HepG2 (cell line): ENCODE measurements around the gene MYLK. TPM values are rescaled to one million over a fixed set of nuclear protein-coding genes. Genes with fewer than 3 reads are reported as not detected.

Source experiments
- ATAC-seq: fragments of 200-7000 bp; cut with Tn5 transposase; 3 replicates; pipeline ENCODE4 v1.9.1; 2020; ENCODE audit warnings: mild to moderate bottlenecking, moderate library complexity
- BruUV-seq: library from RNA; stranded (reverse); fragments of 400-500 nt; replicated peaks from 2 replicates; lab custom pipeline; 2021; lab: Mats Ljungman, UMichigan
- CTCF ChIA-PET: fragments of 300-600 bp; formaldehyde crosslinking; extraction: SDS; loops from one replicate; lab custom pipeline; 2021; ENCODE audit warnings: low total read pairs, inconsistent platforms, low intra/inter-chr PET ratio; lab: Yijun Ruan, JAX
- POLR2A ChIA-PET: fragments of 350-600 bp; sonication (Branson Sonifier 250); formaldehyde crosslinking; loops from one replicate; lab custom pipeline; 2020; ENCODE audit warnings: antibody characterized with exemption, inconsistent platforms; lab: Yijun Ruan, JAX
- DNase-seq: peaks from one replicate; pipeline ENCODE4 v3.0.0-alpha.2; 2015; ENCODE audit warnings: low spot score
- FAIRE-seq: peaks from 3 replicates; lab custom pipeline; 2011; peaks lifted over from hg19 to GRCh38; lab: Jason Lieb, UNC
- H2AFZ ChIP-seq: one replicate; pipeline ENCODE4 v1.6.1; 2011; ENCODE audit warnings: low read length, inconsistent platforms
- H3K27ac ChIP-seq: fragments of 300-600 bp; 3 replicates; pipeline ENCODE4 v1.8.0; 2011; ENCODE audit warnings: mixed run types, mild to moderate bottlenecking, mixed read lengths, low read length, inconsistent platforms; ENCODE audit not compliant: insufficient read depth; ENCODE audit errors: extremely low read length
- H3K27me3 ChIP-seq, 2 experiments: fragments of 200-600 bp in 1 of 2; 2 replicates in 1 of 2; 3 replicates in 1 of 2; pipeline versions ENCODE4 v1.6.0 to v1.8.0; 2011; ENCODE audit warnings: low read length in 2 of 2, mild to moderate bottlenecking in 2 of 2, moderate library complexity in 2 of 2, inconsistent platforms in 1 of 2; ENCODE audit not compliant: insufficient read depth in 2 of 2, control insufficient read depth in 1 of 2
- H3K36me3 ChIP-seq, 2 experiments: fragments of 200-600 bp in 1 of 2; replicated peaks in 1 of 2; 2 replicates in 1 of 2; 3 replicates in 1 of 2; pipeline versions ENCODE4 v1.5.1 to v1.8.0; 2011; ENCODE audit warnings: low read length in 2 of 2, inconsistent platforms in 1 of 2; ENCODE audit not compliant: insufficient read depth in 2 of 2, control insufficient read depth in 1 of 2
- H3K4me1 ChIP-seq: 2 replicates; pipeline ENCODE4 v1.5.1; 2012; ENCODE audit warnings: low read length, inconsistent platforms; ENCODE audit not compliant: insufficient read depth
- H3K4me2 ChIP-seq: 2 replicates; pipeline ENCODE4 v1.6.0; 2011; ENCODE audit warnings: low read depth, low read length, inconsistent platforms
- H3K4me3 ChIP-seq, 3 experiments: fragments of 200-600 bp in 1 of 3; sonication (generic), shearing (Covaris generic) in 1 of 3; replicated peaks in 1 of 3; 2 replicates each; pipeline ENCODE4 v1.5.1; 2011 to 2016; ENCODE audit warnings: low read length in 3 of 3, inconsistent platforms in 2 of 3, low read depth in 2 of 3, mild to moderate bottlenecking in 2 of 3, control low read depth in 1 of 3, mixed read lengths in 1 of 3; ENCODE audit not compliant: insufficient read depth in 1 of 3
- H3K79me2 ChIP-seq: one replicate; pipeline ENCODE4 v1.6.1; 2011; ENCODE audit warnings: low read length, inconsistent platforms; ENCODE audit not compliant: insufficient read depth
- H3K9ac ChIP-seq: 2 replicates; pipeline ENCODE4 v1.6.0; 2011; ENCODE audit warnings: mild to moderate bottlenecking, low read depth, low read length, inconsistent platforms; ENCODE audit not compliant: insufficient read depth
- H3K9me3 ChIP-seq: 2 replicates; pipeline ENCODE4 v1.5.1; 2012; ENCODE audit warnings: mild to moderate bottlenecking, low read length
- H4K20me1 ChIP-seq: 2 replicates; pipeline ENCODE4 v1.6.0; 2011; ENCODE audit warnings: inconsistent platforms, mild to moderate bottlenecking, low read length, moderate library complexity; ENCODE audit not compliant: insufficient read depth
- AKAP8 ChIP-seq: sonication (generic); formaldehyde crosslinking; IDR thresholded peaks from 2 replicates; pipeline ENCODE4 v1.5.1; 2020; ENCODE audit warnings: mild to moderate bottlenecking, missing genetic modification reagents
- ATF3 ChIP-seq: sonication (generic); formaldehyde crosslinking; IDR thresholded peaks from 2 replicates; pipeline ENCODE4 v1.4.0; 2020; ENCODE audit warnings: missing genetic modification reagents
- CBX2 ChIP-seq, 2 experiments: fragments of 200-600 bp in 1 of 2; sonication (generic); formaldehyde crosslinking in 1 of 2; IDR thresholded peaks; 2 replicates each; pipeline versions ENCODE4 v1.7.0 to v1.8.1; 2018 to 2022; ENCODE audit warnings: low read depth in 2 of 2, low read length in 1 of 2, mild to moderate bottlenecking in 1 of 2, missing genetic modification reagents in 1 of 2
- ETV6 ChIP-seq: sonication (generic); formaldehyde crosslinking; conservative IDR thresholded peaks from 2 replicates; pipeline ENCODE4 v1.4.0; 2020; ENCODE audit warnings: missing genetic modification reagents
- HES4 ChIP-seq: sonication (generic); formaldehyde crosslinking; IDR thresholded peaks from 2 replicates; pipeline ENCODE4 v1.9.0; 2021; ENCODE audit warnings: mild to moderate bottlenecking, missing genetic modification reagents, borderline replicate concordance
- IKZF4 ChIP-seq: sonication (generic); formaldehyde crosslinking; IDR thresholded peaks from 2 replicates; pipeline ENCODE4 v1.5.1; 2020; ENCODE audit warnings: borderline replicate concordance, mild to moderate bottlenecking, low read depth, missing genetic modification reagents; ENCODE audit errors: not compliant biosample characterization
- KLF13 ChIP-seq: sonication (generic); formaldehyde crosslinking; IDR thresholded peaks from 2 replicates; pipeline ENCODE4 v1.4.0; 2020; ENCODE audit warnings: mild to moderate bottlenecking, missing genetic modification reagents
- SP5 ChIP-seq: IDR thresholded peaks from 2 replicates; pipeline ENCODE4 v1.6.1; 2016; ENCODE audit warnings: low read depth, borderline replicate concordance
- ZEB1 ChIP-seq: IDR thresholded peaks from 2 replicates; pipeline ENCODE4 v1.6.1; 2012; ENCODE audit warnings: mild to moderate bottlenecking, low read depth, inconsistent platforms; ENCODE audit not compliant: insufficient replicate concordance
- ZFP36L1 ChIP-seq: sonication (generic); formaldehyde crosslinking; IDR thresholded peaks from 2 replicates; pipeline ENCODE4 v1.8.0; 2022; ENCODE audit warnings: mild to moderate bottlenecking, missing genetic modification reagents, moderate library complexity
- ZFP82 ChIP-seq: sonication (generic); formaldehyde crosslinking; IDR thresholded peaks from 2 replicates; pipeline ENCODE4 v1.5.1; 2020; ENCODE audit warnings: mild to moderate bottlenecking, missing genetic modification reagents, borderline replicate concordance
- WGBS: methylation state at CpG from one replicate; pipeline ENCODE4 v1.1.6; 2017; ENCODE audit warnings: low lambda C conversion rate; 5-methylcytosine and 5-hydroxymethylcytosine counted together
- in situ Hi-C: cut with HindIII; loops from 2 replicates; pipeline ENCODE4 v1.10.0; 2017; ENCODE audit warnings: low pct_unique_long_range_greater_than_20kb; ENCODE audit not compliant: extremely low pct_ligation_motif_present
- intact Hi-C: fragments of 100-400 bp; cut with micrococcal nuclease; formaldehyde crosslinking; loops from one replicate; pipeline ENCODE4 v1.10.0; 2022; ENCODE audit not compliant: unreplicated experiment
- polyA plus RNA-seq, 8 experiments: library from polyadenylated mRNA; depleted of rRNA in 3 of 8; stranded (reverse) in 7 of 8; unstranded in 1 of 8; fragments of >200 nt; fragmentation: Illumina TruSeq in 4 of 8; extraction: Trizol in 4 of 8; gene quantifications; 2 replicates each; pipeline versions ENCODE4 v1.2.1 to v1.2.3, GENCODE V29; 2011 to 2016; ENCODE audit warnings: low read depth in 4 of 8, missing spikeins in 1 of 8, mixed read lengths in 1 of 8; ENCODE audit not compliant: insufficient read depth in 1 of 8
- total RNA-seq, 5 experiments: library from RNA; depleted of rRNA; stranded (reverse); fragments of >200 nt; fragmentation: Illumina TruSeq; extraction: Trizol; gene quantifications; 2 replicates each; pipeline ENCODE4 v1.2.3, GENCODE V29; 2016; ENCODE audit warnings: low read depth in 1 of 5
- TF ChIP-seq, protein P1 (sequence below): sonication (generic); formaldehyde crosslinking; IDR thresholded peaks from 2 replicates; pipeline ENCODE4 v1.9.0; 2021; ENCODE audit warnings: missing genetic modification reagents, borderline replicate concordance
- TF ChIP-seq, protein P2 (sequence below): sonication (generic); formaldehyde crosslinking; IDR thresholded peaks from 2 replicates; pipeline ENCODE4 v1.4.0; 2020; ENCODE audit warnings: missing genetic modification reagents

Gene MYLK
- total and polyA plus RNA-seq, 2 of the 13 experiments (the other 11 are each of a cell fraction or from before 2014, with no cell fraction given), result 10.6 to 34.9 TPM

- in situ Hi-C loops (no loop called here), intact Hi-C loops (no loop called here)
- ChIA-PET POLR2A (no interaction called here), CTCF (no interaction called here)
- Histone ChIP-seq H3K36me3 (no peaks in the 10 kb centered on the region), H3K4me2 (no peak overlapping the region), H3K4me3 (no peak overlapping the region), H2AFZ (no peak overlapping the region), H4K20me1 (no peaks in the 10 kb centered on the region), H3K79me2 (no peaks in the 10 kb centered on the region), H3K9me3 (peaks cover 16% of the 10 kb centered on the region), H3K4me1 (peaks cover 14% of the 10 kb centered on the region), H3K27me3 (no peaks in the 10 kb centered on the region), H3K9ac (no peak overlapping the region), H3K27ac (no peak overlapping the region)
- BruUV-seq, result no TSS peak
- TF ChIP-seq ZFP36L1 (no peak), IKZF4 (no peak), SP5 (CRISPR knock-in tag) (no peak), HES4 (CRISPR knock-in tag) (no peak)
- DNase-seq, result no peak
- WGBS, result 0% methylated on average over 1 of the region's 1 CpG
- FAIRE-seq, result no peak
- ATAC-seq, result no peak
Measured at GRCh38 chr3:123847209-123847608, 36.9 kb downstream of the MYLK start.

DNA sequence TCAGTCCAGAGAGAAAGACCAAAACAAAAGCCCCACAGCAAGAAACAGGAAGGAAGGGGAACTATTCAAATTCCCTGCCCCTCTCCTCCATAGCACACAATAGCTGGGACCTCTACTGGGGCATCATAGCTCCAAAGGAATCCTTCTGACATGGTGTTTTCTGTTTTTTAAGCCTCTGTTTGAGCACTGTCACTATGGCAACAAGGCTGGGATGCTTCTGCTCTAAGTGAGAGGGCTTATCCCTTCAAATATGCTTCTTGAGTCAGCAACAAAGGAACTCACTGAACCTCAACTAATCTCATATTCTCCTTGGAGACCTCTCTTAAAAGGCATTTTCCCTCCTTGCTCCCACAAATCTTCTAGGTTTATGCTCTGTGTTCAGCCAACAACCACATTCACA lies 40.5 kb downstream of the MYLK start:
- no TSS peak for BruUV-seq
- in situ Hi-C loops (no loop called here), intact Hi-C loops (no loop called here)
- Histone ChIP-seq H3K4me3 (no peak overlapping the region), H3K9ac (no peak overlapping the region), H4K20me1 (no peaks in the 10 kb centered on the region), H3K36me3 (no peaks in the 10 kb centered on the region), H2AFZ (no peak overlapping the region), H3K27ac (no peak overlapping the region), H3K79me2 (no peaks in the 10 kb centered on the region), H3K4me2 (no peak overlapping the region), H3K27me3 (no peaks in the 10 kb centered on the region), H3K9me3 (peaks cover 13% of the 10 kb centered on the region), H3K4me1 (peaks cover 14% of the 10 kb centered on the region)
- FAIRE-seq, result no peak
- ChIA-PET CTCF (no interaction called here), POLR2A (no interaction called here)
- no peak for ATAC-seq
- no peak for DNase-seq
- no peak for TF ChIP-seq KLF13 (CRISPR knock-in tag)
- TF ChIP-seq ETV6 (CRISPR knock-in tag), result no peak
- no peak for TF ChIP-seq ZEB1
- TF ChIP-seq, protein P1, sequence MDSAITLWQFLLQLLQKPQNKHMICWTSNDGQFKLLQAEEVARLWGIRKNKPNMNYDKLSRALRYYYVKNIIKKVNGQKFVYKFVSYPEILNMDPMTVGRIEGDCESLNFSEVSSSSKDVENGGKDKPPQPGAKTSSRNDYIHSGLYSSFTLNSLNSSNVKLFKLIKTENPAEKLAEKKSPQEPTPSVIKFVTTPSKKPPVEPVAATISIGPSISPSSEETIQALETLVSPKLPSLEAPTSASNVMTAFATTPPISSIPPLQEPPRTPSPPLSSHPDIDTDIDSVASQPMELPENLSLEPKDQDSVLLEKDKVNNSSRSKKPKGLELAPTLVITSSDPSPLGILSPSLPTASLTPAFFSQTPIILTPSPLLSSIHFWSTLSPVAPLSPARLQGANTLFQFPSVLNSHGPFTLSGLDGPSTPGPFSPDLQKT (CRISPR knock-in tag), result no peak
- TF ChIP-seq ATF3 (CRISPR knock-in tag), result no peak
- TF ChIP-seq CBX2 (IDR thresholded peaks at IDR 0.05; ENCODE audit: low read depth, low read length), result no peak
- TF ChIP-seq CBX2 (CRISPR knock-in tag; IDR thresholded peaks at IDR 0.05; ENCODE audit: low read depth), result no peak
- TF ChIP-seq, protein P2, sequence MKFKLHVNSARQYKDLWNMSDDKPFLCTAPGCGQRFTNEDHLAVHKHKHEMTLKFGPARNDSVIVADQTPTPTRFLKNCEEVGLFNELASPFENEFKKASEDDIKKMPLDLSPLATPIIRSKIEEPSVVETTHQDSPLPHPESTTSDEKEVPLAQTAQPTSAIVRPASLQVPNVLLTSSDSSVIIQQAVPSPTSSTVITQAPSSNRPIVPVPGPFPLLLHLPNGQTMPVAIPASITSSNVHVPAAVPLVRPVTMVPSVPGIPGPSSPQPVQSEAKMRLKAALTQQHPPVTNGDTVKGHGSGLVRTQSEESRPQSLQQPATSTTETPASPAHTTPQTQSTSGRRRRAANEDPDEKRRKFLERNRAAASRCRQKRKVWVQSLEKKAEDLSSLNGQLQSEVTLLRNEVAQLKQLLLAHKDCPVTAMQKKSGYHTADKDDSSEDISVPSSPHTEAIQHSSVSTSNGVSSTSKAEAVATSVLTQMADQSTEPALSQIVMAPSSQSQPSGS, result no peak
- TF ChIP-seq AKAP8 (CRISPR knock-in tag), result no peak
- no peak for TF ChIP-seq ZFP82
